NCI-H510A (cell line): ENCODE data around the gene ANKRD65.
"Not testable (repeated sequence)": the region's sequence is repeated elsewhere in the genome, so short reads cannot be mapped to it uniquely, and the experiment has no call there.

Experiments
- DNase-seq: peaks from one replicate; lab custom pipeline; 2025; lab: John Stamatoyannopoulos, UW

The ANKRD65 gene

GRCh38 chr1:1415751-1416150, 5.3 kb downstream of the ANKRD65 start:
- DNase-seq: no peak

- DNase-seq: not testable (repeated sequence)
These were observed 8.7 kb downstream of the ANKRD65 start for GRCh38 chr1:1412311-1412902.

GRCh38 chr1:1411626-1412025, 9.4 kb downstream of the ANKRD65 start:
- no peak for DNase-seq

DNA sequence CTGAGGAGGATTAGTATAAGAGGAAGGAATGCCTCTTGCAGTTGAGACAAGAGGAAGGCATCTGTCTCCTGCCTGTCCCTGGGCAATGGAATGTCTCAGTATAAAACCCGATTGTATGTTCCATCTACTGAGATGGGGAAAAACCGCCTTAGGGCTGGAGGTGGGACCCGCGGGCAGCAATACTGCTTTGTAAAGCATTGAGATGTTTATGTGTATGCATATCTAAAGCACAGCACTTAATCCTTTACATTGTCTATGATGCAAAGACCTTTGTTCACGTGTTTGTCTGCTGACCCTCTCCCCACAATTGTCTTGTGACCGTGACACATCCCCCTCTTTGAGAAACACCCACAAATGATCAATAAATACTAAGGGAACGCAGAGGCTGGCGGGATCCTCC, 10.8 kb downstream of the ANKRD65 start:
- not testable (repeated sequence) for DNase-seq

DNA sequence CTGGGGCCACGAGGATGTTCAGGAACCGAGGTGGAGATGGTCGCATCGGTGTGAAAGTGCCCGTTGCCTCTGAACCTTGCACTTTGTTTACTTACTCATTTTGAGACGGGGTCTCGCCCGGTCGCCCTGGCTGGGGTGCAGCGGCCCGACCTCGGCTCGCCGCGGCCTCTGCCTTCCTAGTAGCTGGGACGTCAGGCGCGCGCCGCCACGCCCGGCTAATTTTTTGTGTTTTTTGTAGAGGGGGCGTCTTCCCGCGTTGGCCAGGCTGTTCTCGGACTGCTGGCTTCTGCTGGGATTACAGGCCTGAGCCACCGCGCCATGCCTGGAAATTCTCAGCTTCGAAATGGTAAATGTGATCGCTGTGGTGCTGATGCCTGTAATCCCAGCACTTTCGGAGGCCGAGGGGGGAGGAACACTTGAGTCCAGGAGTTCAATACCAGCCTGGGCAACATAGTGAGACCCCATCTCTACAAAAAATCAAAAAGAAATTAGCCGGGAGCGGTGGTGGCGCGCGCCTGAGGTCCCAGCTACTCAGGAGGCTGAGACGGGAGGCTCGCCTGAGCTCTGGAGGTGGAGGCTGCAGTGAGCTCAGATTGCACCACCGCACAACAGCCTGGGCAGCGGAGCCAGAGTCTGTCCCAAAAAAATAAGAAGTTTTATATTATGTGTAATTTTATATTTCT, 13.3 kb downstream of the ANKRD65 start:
- peak; percentile 42 for DNase-seq

DNA sequence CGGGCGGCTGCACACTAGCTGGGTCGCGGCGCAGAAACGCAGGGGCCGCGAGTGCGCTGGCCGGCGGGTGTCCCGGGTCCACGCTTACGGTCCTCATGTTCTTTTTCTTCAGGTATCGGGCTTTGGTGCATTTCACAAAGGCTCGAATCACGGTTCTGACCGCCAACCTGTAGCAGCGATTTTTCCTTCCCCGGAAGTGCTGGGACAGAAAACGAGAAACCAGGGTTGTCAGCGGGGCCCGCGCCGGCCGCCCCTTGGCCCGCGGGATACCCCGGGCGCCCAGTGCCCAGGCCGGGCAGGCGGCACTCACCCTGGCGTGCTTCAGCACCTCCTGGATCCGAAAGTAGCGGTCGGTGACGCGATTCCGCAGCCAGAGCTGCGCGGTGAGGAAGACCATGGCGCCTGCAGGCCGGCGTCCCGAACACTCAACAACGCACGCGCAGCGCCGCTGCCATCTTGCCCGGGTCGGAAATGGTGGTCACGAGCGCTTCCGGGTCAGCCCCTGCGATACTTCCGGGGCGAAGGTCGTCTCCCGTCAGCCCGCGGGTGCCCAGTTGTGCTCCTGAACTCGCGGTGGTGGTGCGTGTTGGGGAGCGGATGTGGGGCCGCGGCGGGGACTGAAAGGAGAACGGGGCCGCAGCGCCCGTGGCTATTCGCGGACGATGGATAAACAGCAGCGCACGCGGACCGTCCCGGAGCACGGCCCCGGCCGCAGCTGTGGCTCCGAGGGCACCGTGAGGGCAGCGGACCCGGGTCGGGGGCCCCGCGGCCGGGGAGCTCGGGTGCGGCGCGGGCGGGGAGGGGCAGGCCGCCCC, 14.0 kb downstream of the ANKRD65 start, which contains the start of gene MRPL20:
TSS of gene MRPL20 (minus strand) at position 473 of the 815 bp plus-strand sequence. CDS start at position 397, 76 bp downstream.
- DNase-seq: peak; percentile 100

DNA sequence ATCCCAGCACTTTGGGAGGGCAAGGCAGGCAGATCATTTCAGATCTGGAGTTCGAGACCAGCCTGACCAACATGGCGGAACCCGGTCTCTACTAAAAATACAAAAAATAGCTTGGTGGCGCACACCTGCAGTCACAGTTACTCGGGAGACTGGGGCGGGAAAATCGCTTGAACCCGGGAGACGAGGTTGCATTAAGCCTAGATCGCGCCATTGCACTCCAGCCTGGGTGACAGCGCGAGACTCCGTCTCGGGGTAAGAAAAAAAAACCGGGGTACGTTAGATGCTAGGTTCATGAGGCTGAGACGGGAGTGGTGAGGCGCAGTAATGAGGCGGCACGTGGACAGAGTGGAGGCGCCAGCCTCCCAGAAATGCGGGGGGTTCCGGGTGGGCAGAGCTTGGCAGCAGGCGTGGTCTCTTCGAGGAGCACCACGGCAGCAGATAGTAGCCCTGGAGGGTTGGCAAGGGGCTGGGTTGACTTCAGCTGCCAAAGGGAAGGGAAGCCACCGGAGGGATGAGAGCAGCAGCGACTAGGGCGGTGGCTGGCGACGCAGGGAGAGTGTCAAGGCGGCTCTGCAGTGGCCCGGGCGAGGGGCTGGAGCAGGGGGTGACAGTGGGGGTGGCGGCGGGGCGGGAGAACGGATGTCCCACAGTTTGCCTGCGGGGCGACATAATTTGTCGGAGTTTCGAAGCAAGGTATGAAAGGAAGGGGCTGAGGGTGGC, 14.8 kb downstream of the ANKRD65 start:
- no peak for DNase-seq

- no peak for DNase-seq
These were observed 17.4 kb downstream of the ANKRD65 start for GRCh38 chr1:1403653-1404052.

- not testable (repeated sequence) for DNase-seq
These were observed 18.1 kb downstream of the ANKRD65 start for GRCh38 chr1:1402901-1403392.

GRCh38 chr1:1402072-1402900, 18.8 kb downstream of the ANKRD65 start:
- peak; percentile 81 for DNase-seq

DNA sequence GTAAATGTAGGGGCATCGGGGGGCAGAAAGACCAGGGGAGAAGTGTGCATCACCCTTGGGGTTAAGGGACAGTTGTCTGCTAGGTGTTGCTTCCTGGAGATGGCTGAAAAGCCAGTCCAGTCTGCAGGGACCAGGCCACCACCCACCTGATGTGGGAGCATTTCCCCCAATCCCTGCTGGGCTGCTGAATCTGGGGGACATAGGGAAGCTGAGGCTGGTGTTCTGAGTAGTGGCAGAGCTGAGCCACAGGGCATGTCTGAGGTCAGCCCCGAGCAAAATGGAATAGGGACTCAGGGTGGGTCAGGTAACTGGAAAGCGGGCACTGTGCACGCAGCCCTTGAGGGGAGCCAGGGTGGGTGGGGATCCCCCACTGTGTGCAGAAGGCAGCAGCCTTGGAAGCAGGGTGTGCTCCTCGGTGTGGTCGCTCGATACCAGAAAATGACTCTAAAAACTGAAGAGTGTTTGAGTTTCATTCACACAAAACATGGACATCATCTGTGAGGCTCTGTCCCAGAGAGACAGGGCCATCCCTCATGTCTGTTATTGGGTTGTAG, 19.5 kb downstream of the ANKRD65 start:
- no peak for DNase-seq

DNA sequence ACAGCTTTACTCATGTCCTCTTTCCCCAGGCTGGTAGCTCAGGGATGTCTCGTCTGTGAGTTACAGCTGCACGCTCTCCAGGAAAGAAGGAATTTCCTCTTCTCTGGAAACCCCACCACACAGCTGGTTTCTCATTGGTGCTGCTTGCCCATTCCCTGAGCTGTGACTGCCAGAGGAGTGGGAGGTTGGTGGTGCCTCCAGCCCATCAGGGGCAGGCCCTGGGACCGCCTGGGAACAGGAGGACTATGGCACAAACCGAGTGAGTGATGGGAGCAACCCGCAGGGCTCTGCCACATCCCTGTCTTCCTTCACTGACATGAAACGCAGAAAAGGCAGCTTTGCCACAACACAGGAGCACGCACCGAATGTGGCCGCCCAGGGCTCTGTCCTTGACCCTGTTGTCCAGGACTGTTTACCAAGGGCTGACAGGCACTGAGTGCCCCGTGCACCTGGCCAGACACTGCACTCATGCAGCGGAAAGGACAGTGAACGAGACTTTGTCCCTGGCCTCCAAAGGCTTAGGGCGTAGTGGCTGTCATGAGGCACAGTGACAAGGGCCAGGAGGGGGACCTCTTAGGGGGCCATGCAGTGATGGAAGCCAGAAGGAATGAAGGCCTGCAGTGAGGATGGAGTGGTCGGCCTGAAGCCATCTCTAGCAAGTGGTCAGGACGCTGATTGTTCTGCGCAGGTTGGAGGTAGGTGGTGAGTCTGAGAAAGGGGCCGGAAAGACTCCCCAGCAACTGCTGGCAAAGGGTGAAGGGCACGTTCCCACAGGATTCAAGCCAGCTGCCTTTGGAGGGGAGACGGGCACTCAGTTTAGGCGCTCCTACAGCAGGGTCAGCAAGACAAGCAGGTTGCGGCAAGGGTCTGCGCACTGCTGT, 20.3 kb downstream of the ANKRD65 start:
- DNase-seq: no peak

GRCh38 chr1:1399872-1400575, 21.1 kb downstream of the ANKRD65 start:
- no peak for DNase-seq

- peak; percentile 100 for DNase-seq
These were observed 21.7 kb downstream of the ANKRD65 start, which contains the start of gene CCNL2 for GRCh38 chr1:1399187-1399871. Gene CCNL2 (minus strand): TSS chr1:1399335. CDS start chr1:1399306, 29 bp downstream.

DNA sequence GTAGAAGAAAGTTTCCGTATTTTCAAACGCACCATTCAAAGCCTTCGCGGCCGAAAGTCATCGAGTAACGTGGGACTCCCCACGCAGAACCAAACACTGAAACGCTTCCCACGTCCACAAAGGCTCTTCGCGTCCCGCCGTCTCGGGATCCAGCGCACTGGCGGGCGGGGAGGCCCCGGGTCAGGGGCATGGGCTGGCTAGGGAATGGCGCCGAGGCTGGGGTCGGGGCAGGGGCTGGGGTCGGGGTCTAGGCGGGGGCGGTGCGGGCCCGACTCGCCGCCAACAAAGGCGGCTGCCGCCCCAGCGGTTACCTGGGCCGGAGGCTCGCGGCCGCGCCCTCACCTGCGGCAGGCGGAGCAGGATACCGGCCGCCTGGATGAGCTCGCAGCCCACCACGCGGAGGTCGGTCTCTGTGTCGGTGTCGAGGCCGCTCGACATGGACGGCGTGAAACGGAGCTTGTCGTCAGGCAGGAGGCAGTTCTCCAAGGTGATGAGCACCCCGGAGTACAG, 22.3 kb downstream of the ANKRD65 start:
- peak; percentile 41 for DNase-seq

DNA sequence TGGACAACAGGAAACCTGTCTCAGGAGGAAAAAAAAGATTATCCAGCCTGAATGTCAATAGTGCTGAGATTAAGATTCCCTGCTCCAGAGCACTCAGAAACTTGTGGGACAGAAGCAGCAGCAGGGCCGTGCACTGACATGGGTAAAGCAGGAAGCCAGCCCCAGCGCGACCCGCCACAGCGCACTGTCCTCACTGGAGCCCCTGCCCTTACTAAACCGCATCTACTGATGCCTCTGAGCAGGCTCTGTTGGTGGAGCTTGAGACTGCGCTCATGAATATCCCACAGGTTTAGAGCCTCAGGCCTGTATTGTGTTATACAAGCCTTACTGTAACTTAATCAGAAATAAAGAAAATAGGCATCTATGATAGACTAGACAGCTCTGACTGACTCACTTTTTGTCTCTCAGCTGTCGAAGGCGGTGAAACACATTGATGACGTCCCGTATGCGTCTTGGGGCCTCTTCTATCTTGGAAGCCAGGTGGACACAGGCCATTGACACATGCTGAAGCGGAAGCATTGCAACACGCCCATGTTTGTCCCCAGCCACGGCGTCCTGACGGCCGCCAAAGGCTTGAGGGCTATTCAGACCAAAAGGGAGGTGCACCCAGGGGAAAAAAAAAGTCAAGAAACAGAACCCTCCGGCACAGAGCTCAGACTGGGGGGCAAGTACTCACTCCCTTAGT, 23.1 kb downstream of the ANKRD65 start:
- peak; percentile 31 for DNase-seq

GRCh38 chr1:1395166-1395565, 25.9 kb downstream of the ANKRD65 start:
- no peak for DNase-seq

DNA sequence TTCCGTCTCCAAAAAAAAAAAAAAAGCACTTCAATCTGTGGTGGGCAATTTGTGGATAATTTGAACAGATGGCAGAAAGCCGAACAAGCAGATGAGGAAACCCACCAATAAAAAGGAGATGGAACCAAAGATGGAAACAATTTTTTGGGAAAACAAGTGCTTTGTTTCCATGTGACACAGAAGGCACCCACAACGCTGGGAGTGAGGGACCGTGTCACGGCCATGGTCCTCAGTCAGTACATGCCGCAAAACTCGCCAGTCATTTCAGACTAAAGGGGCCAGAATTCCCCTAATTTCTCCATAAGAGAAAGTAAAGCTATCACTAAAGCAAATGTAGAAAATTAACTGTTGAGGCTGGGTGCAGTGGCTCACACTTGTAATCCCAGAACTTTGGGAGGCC, 27.0 kb downstream of the ANKRD65 start:
- DNase-seq: no peak
